Coronary artery (tissue), 2 donors: ENCODE measurements around the gene PGC.

ENCODE experiments used
- DNase-seq: peaks from one replicate; pipeline ENCODE4 v3.0.0-alpha.2; 2017; ENCODE audit warnings: low spot score
- H3K27ac ChIP-seq, 2 donors: fragments of 200-600 bp; sonication (generic); one replicate each; pipeline ENCODE4 v1.5.1; 2016 to 2019
- H3K4me3 ChIP-seq: fragments of 200-600 bp; sonication (generic); 2 replicates; pipeline ENCODE4 v1.5.1; 2016; ENCODE audit warnings: mild to moderate bottlenecking, moderate library complexity
- TF ChIP-seq, protein P1 (sequence below): fragments of 200-600 bp; sonication (generic); IDR thresholded peaks from one replicate; pipeline ENCODE4 v1.5.1; 2019; ENCODE audit warnings: antibody characterized with exemption

The PGC gene

DNA sequence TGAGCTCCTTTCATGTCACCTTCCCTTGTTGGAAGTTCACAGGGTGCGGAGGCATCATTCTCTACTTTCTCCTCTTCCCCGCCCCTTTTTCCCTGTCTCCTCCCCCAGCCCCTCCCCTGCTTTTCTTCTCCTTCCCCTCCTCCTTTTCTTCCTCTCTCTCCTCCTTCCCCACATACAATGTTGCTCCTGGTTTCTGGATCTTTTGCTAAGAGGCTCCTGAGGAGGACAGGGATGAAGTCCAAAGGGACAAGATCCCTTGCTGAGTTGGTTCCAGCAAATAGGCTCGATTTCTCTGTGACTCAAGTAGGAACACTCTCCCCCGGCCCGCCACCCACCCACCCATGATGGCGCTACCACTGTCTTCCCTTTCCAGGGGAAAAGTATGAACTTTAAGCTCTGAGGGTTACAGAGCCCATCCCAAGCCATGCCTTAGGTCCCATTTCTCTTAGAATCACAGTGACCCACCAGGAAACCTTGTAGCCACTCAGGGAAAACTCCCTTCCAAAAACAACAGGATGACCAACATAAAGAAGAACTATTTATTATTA lies 10.9 kb downstream of the PGC start:
- H3K4me3 ChIP-seq = peak overlapping the region; percentile 97
- DNase-seq = no peak
- H3K27ac ChIP-seq = no peak overlapping the region
- TF ChIP-seq, protein P1, sequence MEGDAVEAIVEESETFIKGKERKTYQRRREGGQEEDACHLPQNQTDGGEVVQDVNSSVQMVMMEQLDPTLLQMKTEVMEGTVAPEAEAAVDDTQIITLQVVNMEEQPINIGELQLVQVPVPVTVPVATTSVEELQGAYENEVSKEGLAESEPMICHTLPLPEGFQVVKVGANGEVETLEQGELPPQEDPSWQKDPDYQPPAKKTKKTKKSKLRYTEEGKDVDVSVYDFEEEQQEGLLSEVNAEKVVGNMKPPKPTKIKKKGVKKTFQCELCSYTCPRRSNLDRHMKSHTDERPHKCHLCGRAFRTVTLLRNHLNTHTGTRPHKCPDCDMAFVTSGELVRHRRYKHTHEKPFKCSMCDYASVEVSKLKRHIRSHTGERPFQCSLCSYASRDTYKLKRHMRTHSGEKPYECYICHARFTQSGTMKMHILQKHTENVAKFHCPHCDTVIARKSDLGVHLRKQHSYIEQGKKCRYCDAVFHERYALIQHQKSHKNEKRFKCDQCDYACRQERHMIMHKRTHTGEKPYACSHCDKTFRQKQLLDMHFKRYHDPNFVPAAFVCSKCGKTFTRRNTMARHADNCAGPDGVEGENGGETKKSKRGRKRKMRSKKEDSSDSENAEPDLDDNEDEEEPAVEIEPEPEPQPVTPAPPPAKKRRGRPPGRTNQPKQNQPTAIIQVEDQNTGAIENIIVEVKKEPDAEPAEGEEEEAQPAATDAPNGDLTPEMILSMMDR = no peak

DNA sequence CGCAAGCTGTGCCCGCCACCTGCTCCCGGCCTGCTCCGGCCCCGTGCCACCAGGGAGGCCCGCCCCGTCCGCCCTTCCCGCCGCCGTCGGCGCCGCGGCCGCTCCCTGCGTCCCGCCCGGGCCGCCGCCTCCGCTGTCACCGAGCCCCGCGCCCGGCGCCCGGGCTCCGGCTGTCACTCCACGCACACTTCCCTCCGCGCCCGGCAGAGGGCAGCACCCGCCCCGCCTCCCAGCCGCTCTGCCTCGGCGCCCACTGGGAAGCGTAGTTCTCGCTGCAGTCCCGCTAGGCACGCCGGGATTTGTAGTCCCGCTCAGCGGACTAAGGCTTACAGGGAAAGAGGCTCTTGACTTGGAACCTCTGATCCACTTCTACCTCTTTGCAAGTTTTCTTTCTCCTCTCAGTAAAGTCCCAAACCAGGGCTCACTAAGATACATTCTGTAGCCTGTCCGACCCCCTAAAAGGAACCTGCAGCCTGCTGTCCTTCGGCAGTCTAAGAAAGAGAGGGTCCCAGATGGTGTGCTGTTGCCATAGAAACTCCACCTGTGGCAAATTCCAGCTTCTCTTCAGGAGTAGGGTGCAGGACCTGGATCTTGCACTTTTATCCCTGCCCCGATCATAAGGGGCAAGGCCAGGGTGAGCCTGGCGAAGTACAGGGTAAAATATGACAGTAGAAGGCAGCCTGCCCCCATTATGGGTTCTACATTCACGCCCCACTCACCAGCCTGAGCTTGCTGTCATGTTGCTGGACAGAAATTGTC lies 11.6 kb downstream of the PGC start, which contains the start of gene TFEB:
TSS of gene TFEB (minus strand) at position 182 of the 759 bp plus-strand sequence. CDS start 44,395 bp downstream, outside the sequence.
- TF ChIP-seq, protein P1 = peak; percentile 84
- DNase-seq = peak; percentile 93
- Histone ChIP-seq H3K4me3 (peak within 1 kb of the TSS; percentile 97), H3K27ac (peak within 1 kb of the TSS; percentile 96 to 99)

DNA sequence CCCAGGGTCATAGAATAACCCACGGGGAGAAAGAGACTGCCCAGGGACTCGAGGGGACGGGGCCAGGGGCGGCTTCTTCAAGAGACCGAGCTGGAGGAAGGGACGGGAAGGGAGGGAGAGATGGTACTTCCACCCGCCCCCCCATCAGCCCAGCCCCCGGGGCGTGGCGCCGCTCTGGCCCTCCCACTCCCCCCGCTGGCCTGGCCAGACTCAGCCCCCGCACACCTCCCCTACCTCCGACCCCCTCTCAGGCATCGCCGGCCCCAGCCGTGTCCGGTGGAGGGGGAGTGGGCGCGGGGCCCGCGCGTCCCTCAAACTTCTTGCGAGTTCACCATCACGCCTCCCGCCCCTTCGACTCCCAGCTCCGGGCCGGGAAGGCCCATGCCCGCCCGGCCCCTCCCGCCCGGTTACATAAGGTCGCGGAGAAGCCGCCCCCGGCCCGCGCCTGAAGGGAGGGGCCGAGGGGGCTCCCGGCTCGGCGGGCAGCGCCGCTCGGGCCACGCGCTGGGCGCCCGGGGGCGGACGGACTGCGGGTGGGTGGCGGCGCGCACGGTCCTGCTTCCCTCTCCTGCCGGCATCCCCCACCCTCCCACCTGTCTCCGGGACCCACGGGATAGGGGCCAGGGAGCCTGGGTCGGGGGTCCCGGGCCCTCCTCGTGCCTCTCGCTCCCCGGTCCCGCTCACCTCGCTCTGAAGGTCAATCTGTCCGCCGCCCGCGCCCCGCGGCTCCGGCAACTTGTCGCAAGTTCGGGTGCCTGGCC lies 12.4 kb downstream of the PGC start:
- peak; percentile 85 for DNase-seq

DNA sequence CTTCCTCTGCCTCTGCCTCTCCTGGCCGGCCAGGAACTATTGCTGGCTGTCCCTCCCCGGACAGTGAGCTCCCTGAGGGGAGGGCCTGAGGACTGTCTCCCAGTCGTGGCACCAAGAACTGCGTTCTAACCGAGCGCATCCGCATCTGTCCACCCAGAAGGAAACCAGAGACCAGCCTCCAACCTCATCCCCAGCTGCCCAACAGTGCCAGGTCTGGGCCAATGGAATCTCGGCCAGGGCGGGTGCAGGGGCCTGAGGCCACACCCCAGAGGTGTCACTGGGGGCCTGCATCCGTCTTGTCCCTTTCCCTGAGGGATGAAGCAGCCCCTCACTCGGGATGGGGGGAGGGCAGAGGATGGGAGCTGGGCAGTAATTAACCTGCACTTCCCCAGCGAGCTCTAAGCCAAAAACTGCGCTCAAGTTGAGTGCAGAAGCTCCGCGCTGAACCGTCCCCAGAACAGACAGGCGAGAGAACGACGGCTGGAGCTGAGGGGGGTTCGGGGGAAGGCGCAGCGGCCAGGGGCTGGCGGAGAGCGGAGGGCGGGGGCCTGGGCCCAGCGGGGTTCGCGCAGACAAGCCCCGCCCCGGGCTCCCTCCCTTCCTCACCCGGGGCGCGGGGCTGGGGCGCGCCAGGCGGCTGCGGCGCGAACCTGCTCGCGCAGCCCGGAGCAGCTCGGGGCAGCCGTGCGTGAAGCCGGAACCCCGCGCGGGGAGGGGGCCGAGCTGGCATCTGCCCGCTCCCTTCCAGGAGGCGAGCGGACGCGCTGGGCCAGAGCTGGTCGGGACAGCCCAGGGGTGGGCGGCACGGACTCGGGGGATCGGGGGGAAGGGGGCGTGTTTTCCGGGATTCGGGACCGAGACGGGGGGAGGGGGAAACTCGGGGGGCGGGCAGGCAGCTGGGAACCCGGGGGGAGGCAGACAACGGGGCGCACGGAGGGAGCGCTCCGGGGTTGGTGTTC lies 13.2 kb downstream of the PGC start:
- DNase-seq = no peak
- peak overlapping the region; percentile 97 for H3K4me3 ChIP-seq
- H3K27ac ChIP-seq = peak overlapping the region; percentile 96 to 99
- TF ChIP-seq, protein P1 = no peak

More for the DNA sequence above, 12.4 kb downstream of the PGC start:
- H3K4me3 ChIP-seq = peak overlapping the region; percentile 97
- TF ChIP-seq, protein P1 = no peak
- H3K27ac ChIP-seq = peak overlapping the region; percentile 96 to 99

DNA sequence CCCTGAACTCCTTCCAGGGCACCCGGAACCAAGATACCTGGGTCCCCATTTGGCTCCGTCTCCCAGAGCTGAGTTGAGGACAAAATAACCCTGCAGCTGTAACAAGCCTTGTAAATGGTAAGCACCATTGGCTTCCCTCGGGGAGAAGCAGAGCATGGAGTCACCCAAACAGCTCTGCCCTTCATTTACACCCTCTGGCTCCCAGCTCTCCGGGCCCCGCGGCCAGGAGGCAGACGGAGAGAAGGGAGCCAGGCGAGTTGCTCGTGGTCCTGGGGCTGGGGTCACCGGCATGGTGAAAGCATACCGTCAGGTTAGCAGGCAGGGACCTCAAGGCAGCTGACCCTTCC lies 13.9 kb downstream of the PGC start:
- TF ChIP-seq, protein P1 = no peak
- peak overlapping the region; percentile 97 for H3K4me3 ChIP-seq
- H3K27ac ChIP-seq = peak overlapping the region; percentile 96 to 99
- DNase-seq = no peak

DNA sequence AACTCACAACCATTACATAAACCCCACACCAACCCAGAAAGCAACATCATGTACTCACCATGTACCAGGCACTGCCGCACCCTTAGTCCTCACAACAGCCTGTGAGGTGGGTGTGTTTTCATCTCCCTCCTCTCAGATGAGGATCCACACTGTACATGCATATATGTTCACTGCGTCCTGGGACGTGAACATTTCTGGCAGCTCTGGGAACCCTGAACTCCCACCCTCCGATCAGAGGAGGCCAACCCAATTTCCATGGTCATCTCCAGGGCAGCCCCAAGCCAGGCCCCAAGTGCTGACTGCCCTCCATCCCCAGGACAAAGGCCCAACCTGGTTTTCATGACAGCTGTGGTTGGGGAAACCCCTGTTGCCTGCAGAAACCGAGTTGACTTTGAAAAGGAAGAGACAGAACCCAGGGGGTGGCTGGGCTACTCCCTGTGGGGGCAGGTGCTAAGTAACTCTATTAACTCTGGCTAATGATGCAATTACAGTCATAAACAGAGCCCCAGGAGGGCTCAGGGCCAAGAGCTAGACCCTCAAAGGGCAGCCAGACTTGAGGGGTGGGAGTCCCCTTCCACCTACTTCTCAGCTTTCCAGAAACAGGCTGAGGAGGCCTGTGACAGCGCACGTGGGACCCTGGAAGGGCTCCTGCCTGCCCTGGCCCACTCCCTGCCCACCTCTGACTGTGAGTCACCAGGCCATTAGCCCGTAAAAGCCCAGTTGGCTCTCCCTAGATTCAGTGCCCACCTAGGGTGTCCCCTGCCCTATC lies 14.4 kb downstream of the PGC start:
- Histone ChIP-seq H3K27ac (peak overlapping the region; percentile 96 to 99), H3K4me3 (peak overlapping the region; percentile 97)
- no peak for DNase-seq
- TF ChIP-seq, protein P1 = no peak
